H1 (cell line): Measurements from ENCODE around the gene AMOT. TPM values are rescaled to one million over a fixed set of nuclear protein-coding genes. Genes with fewer than 3 reads are reported as not detected.

ENCODE experiments used
- CTCF ChIA-PET: fragments of 300-600 bp; sonication (Branson Sonifier 250); formaldehyde crosslinking; loops from one replicate; lab custom pipeline; 2021; ENCODE audit not compliant: partially characterized antibody; lab: Charles Lee
- POLR2A ChIA-PET: fragments of 300-600 bp; sonication (Branson Sonifier 250); formaldehyde crosslinking; loops from one replicate; lab custom pipeline; 2021; ENCODE audit warnings: inconsistent platforms; ENCODE audit not compliant: partially characterized antibody; lab: Charles Lee
- DNase-seq, 2 experiments: peaks; one replicate each; pipeline versions ENCODE4 v3.0.0 to v3.0.0-alpha.2; 2010 to 2022; ENCODE audit warnings: low spot score in 2 of 2, low read depth in 1 of 2, mixed read lengths in 1 of 2
- FAIRE-seq: peaks from 2 replicates; lab custom pipeline; 2011; peaks lifted over from hg19 to GRCh38; lab: Jason Lieb, UNC
- H2AFZ ChIP-seq: 2 replicates; pipeline ENCODE4 v1.8.1; 2012; ENCODE audit warnings: low read length, inconsistent platforms
- H2AK5ac ChIP-seq: 2 replicates; pipeline ENCODE4 v1.6.1; 2013; ENCODE audit warnings: low read depth, low read length
- H2BK120ac ChIP-seq: replicated peaks from 2 replicates; pipeline ENCODE3; 2013; ENCODE audit warnings: low read depth, low read length, inconsistent platforms
- H2BK12ac ChIP-seq: 2 replicates; pipeline ENCODE4 v1.6.1; 2013; ENCODE audit warnings: low read depth, low read length
- H2BK15ac ChIP-seq: 2 replicates; pipeline ENCODE4 v1.6.1; 2013; ENCODE audit warnings: low read length
- H2BK20ac ChIP-seq: 2 replicates; pipeline ENCODE4 v1.6.1; 2013; ENCODE audit warnings: low read length
- H2BK5ac ChIP-seq: 2 replicates; pipeline ENCODE4 v1.6.1; 2013; ENCODE audit warnings: low read depth, low read length
- H3K14ac ChIP-seq: 2 replicates; pipeline ENCODE4 v1.6.1; 2013; ENCODE audit warnings: inconsistent platforms; ENCODE audit not compliant: insufficient read length
- H3K18ac ChIP-seq: 2 replicates; pipeline ENCODE4 v1.6.1; 2013; ENCODE audit warnings: low read length; ENCODE audit errors: extremely low read depth
- H3K23ac ChIP-seq: 2 replicates; pipeline ENCODE4 v1.6.1; 2013; ENCODE audit warnings: inconsistent platforms; ENCODE audit not compliant: insufficient read length
- H3K23me2 ChIP-seq: 2 replicates; pipeline ENCODE4 v1.6.1; 2013; ENCODE audit warnings: low read depth, low read length
- H3K27ac ChIP-seq: 2 replicates; pipeline ENCODE4 v1.6.1; 2011; ENCODE audit warnings: low read depth, low read length, inconsistent platforms
- H3K27me3 ChIP-seq, 4 experiments: replicated peaks in 1 of 4; 1 replicate in 1 of 4; 2 replicates in 3 of 4; pipeline versions ENCODE4 v1.6.1 to v1.8.1; 2011 to 2013; ENCODE audit warnings: low read length in 3 of 4, mild to moderate bottlenecking in 3 of 4, inconsistent platforms in 2 of 4, mixed read lengths in 2 of 4, moderate library complexity in 1 of 4; ENCODE audit not compliant: control insufficient read depth in 3 of 4, insufficient read depth in 3 of 4; ENCODE audit errors: extremely low read depth in 1 of 4
- H3K36me3 ChIP-seq, 4 experiments: 2 replicates each; pipeline versions ENCODE4 v1.6.1 to v1.8.1; 2011 to 2013; ENCODE audit warnings: mild to moderate bottlenecking in 4 of 4, low read length in 3 of 4, moderate library complexity in 2 of 4, control low read depth in 1 of 4, inconsistent platforms in 1 of 4; ENCODE audit not compliant: insufficient read depth in 4 of 4, control insufficient read depth in 2 of 4
- H3K4ac ChIP-seq: replicated peaks from 2 replicates; pipeline ENCODE3; 2013; ENCODE audit warnings: low read length, low read depth, mixed read lengths, inconsistent platforms; ENCODE audit not compliant: insufficient read length
- H3K4me1 ChIP-seq, 4 experiments: replicated peaks in 1 of 4; 1 replicate in 1 of 4; 2 replicates in 3 of 4; pipeline versions ENCODE4 v1.6.1 to v1.8.1; 2011 to 2013; ENCODE audit warnings: low read length in 3 of 4, inconsistent platforms in 2 of 4, mixed read lengths in 1 of 4; ENCODE audit not compliant: insufficient read depth in 4 of 4, control insufficient read depth in 3 of 4
- H3K4me2 ChIP-seq, 2 experiments: 2 replicates each; pipeline versions ENCODE4 v1.6.1 to v1.8.1; 2011 to 2013; ENCODE audit warnings: low read depth in 2 of 2, low read length in 2 of 2, control low read depth in 1 of 2, inconsistent platforms in 1 of 2, mild to moderate bottlenecking in 1 of 2; ENCODE audit not compliant: insufficient read depth in 1 of 2
- H3K4me3 ChIP-seq, 4 experiments: fragments of 200-600, 300-600 bp in 1 of 4; sonication (generic), shearing (Covaris generic), sonication (Bioruptor Twin) in 1 of 4; 2 replicates each; pipeline versions ENCODE4 v1.5.1 to v1.8.1; 2011 to 2016; ENCODE audit warnings: low read length in 4 of 4, low read depth in 3 of 4, control low read depth in 2 of 4, inconsistent platforms in 2 of 4, mild to moderate bottlenecking in 2 of 4, mixed read lengths in 1 of 4, moderate library complexity in 1 of 4; ENCODE audit not compliant: insufficient read depth in 2 of 4; ENCODE audit errors: extremely low read depth in 1 of 4
- H3K56ac ChIP-seq: replicated peaks from 2 replicates; pipeline ENCODE3; 2013; ENCODE audit warnings: low read depth, mild to moderate bottlenecking, mixed read lengths, low read length, inconsistent platforms; ENCODE audit not compliant: insufficient read length
- H3K79me1 ChIP-seq: 2 replicates; pipeline ENCODE4 v1.6.1; 2013; ENCODE audit warnings: low read depth, low read length, control low read depth
- H3K79me2 ChIP-seq, 2 experiments: 2 replicates each; pipeline versions ENCODE4 v1.6.1 to v1.8.1; 2012 to 2013; ENCODE audit warnings: low read length in 2 of 2, mild to moderate bottlenecking in 2 of 2, inconsistent platforms in 1 of 2; ENCODE audit not compliant: insufficient read depth in 2 of 2, control insufficient read depth in 1 of 2
- H3K9ac ChIP-seq, 4 experiments: replicated peaks in 1 of 4; 1 replicate in 1 of 4; 2 replicates in 3 of 4; pipeline versions ENCODE4 v1.6.1 to v1.8.1; 2011 to 2013; ENCODE audit warnings: low read depth in 3 of 4, low read length in 3 of 4, control low read depth in 2 of 4, mild to moderate bottlenecking in 2 of 4, moderate library complexity in 2 of 4, inconsistent platforms in 1 of 4; ENCODE audit errors: extremely low read depth in 1 of 4
- H3K9me3 ChIP-seq, 2 experiments: 2 replicates each; pipeline versions ENCODE4 v1.6.1 to v1.8.1; 2012 to 2013; ENCODE audit warnings: mild to moderate bottlenecking in 2 of 2, moderate library complexity in 2 of 2, control low read depth in 1 of 2, inconsistent platforms in 1 of 2, low read depth in 1 of 2, low read length in 1 of 2, mixed read lengths in 1 of 2; ENCODE audit not compliant: insufficient read depth in 2 of 2
- H4K20me1 ChIP-seq, 2 experiments: replicated peaks in 1 of 2; 2 replicates each; pipeline versions ENCODE3 to v1.8.1; 2011 to 2013; ENCODE audit warnings: inconsistent platforms in 2 of 2, low read length in 2 of 2, mild to moderate bottlenecking in 1 of 2; ENCODE audit not compliant: insufficient read depth in 2 of 2, control insufficient read depth in 1 of 2
- H4K5ac ChIP-seq: 2 replicates; pipeline ENCODE4 v1.6.1; 2013; ENCODE audit warnings: low read length, low read depth, mixed read lengths, inconsistent platforms; ENCODE audit not compliant: insufficient read length
- H4K8ac ChIP-seq: 2 replicates; pipeline ENCODE4 v1.8.0; 2013; ENCODE audit warnings: mild to moderate bottlenecking, moderate library complexity, low read length, inconsistent platforms; ENCODE audit not compliant: insufficient read depth; ENCODE audit errors: extremely low read depth
- H4K91ac ChIP-seq: replicated peaks from 2 replicates; pipeline ENCODE3; 2013; ENCODE audit warnings: low read length, mixed read lengths, inconsistent platforms; ENCODE audit not compliant: insufficient read length
- CBX8 ChIP-seq: fragments of 300-800, 300-1000 bp; sonication (generic); IDR thresholded peaks from 2 replicates; pipeline ENCODE4 v1.7.1; 2016; ENCODE audit warnings: low read depth, low read length, borderline replicate concordance
- CHD1 ChIP-seq: IDR thresholded peaks from 2 replicates; pipeline ENCODE4 v1.6.1; 2012; ENCODE audit warnings: low read depth, low read length, improper control_type of control experiment
- CHD2 ChIP-seq: IDR thresholded peaks from 2 replicates; pipeline ENCODE4 v1.6.1; 2012; ENCODE audit warnings: low read length, improper control_type of control experiment
- EGR1 ChIP-seq: IDR thresholded peaks from 2 replicates; pipeline ENCODE4 v1.6.1; 2011; ENCODE audit warnings: low read depth, low read length, borderline replicate concordance
- GABPA ChIP-seq: IDR thresholded peaks from 2 replicates; pipeline ENCODE4 v1.6.1; 2011; ENCODE audit warnings: mild to moderate bottlenecking, low read length, moderate library complexity, borderline replicate concordance; ENCODE audit not compliant: insufficient read depth
- MAFK ChIP-seq: IDR thresholded peaks from 2 replicates; pipeline ENCODE4 v1.6.1; 2012; ENCODE audit warnings: low read depth, mild to moderate bottlenecking, improper control_type of control experiment, low read length
- NRF1 ChIP-seq: IDR thresholded peaks from 2 replicates; pipeline ENCODE4 v1.6.1; 2011; ENCODE audit warnings: mild to moderate bottlenecking, low read depth, low read length, improper control_type of control experiment
- PHF8 ChIP-seq: fragments of 200-600 bp; sonication (generic); conservative IDR thresholded peaks from 2 replicates; pipeline ENCODE4 v1.7.1; 2012; ENCODE audit warnings: low read depth, mild to moderate bottlenecking, inconsistent platforms, low read length, moderate library complexity
- RBBP5 ChIP-seq: IDR thresholded peaks from 2 replicates; pipeline ENCODE4 v1.7.1; 2012; ENCODE audit warnings: low read depth, mild to moderate bottlenecking, inconsistent platforms, low read length, moderate library complexity, borderline replicate concordance
- SIX5 ChIP-seq: IDR thresholded peaks from 2 replicates; pipeline ENCODE4 v1.6.1; 2011; ENCODE audit warnings: mild to moderate bottlenecking, low read depth, low read length
- SP2 ChIP-seq: IDR thresholded peaks from 2 replicates; pipeline ENCODE4 v1.6.1; 2012; ENCODE audit warnings: mild to moderate bottlenecking, low read length, inconsistent platforms
- SP4 ChIP-seq: IDR thresholded peaks from 2 replicates; pipeline ENCODE4 v1.6.1; 2012; ENCODE audit warnings: low read length, inconsistent platforms
- SRF ChIP-seq: IDR thresholded peaks from 2 replicates; pipeline ENCODE4 v1.6.1; 2011; ENCODE audit warnings: mild to moderate bottlenecking, low read depth, low read length, moderate library complexity
- SUZ12 ChIP-seq: fragments of 200-600 bp; sonication (generic); IDR thresholded peaks from 2 replicates; pipeline ENCODE4 v1.6.1; 2012; ENCODE audit warnings: mild to moderate bottlenecking, inconsistent platforms, low read length, moderate library complexity, mixed read lengths
- WGBS, 2 experiments: shearing (Covaris generic) in 1 of 2; methylation state at CpG; one replicate each; pipeline versions ENCODE4 v1.1.6 to v1.1.7; 2013 to 2015; ENCODE audit warnings: low lambda C conversion rate in 2 of 2, mixed read lengths in 2 of 2, inconsistent platforms in 1 of 2, low coverage in 1 of 2, missing lambda C conversion rate in 1 of 2; ENCODE audit not compliant: insufficient replicate concordance in 2 of 2, insufficient coverage in 1 of 2, insufficient read length in 1 of 2; ENCODE audit errors: extremely low coverage in 1 of 2, missing lambda C conversion rate in 1 of 2; 5-methylcytosine and 5-hydroxymethylcytosine counted together
- polyA plus RNA-seq, 7 experiments: library from polyadenylated mRNA; depleted of rRNA in 3 of 7; stranded (reverse) in 5 of 7; unstranded in 2 of 7; fragments of >200 nt in 5 of 7; fragments of 200-250 nt in 2 of 7; gene quantifications; 1 replicate in 5 of 7; 2 replicates in 1 of 7; 4 replicates in 1 of 7; pipeline versions ENCODE4 v1.2.1 to v1.2.3, GENCODE V29; 2011 to 2013; ENCODE audit warnings: missing spikeins in 2 of 7, mixed read lengths in 2 of 7
- total RNA-seq: library from RNA; stranded (reverse); fragmentation: NEBNext Ultra II Directional; extraction: Animal tissue kit (Norgen Biotek cat#: 25700); gene quantifications from 2 replicates; pipeline ENCODE4 v1.2.1, GENCODE V29; 2021
- TF ChIP-seq, protein P1 (sequence below): IDR thresholded peaks from 2 replicates; pipeline ENCODE4 v1.6.1; 2011; ENCODE audit warnings: low read length, improper control_type of control experiment

Gene AMOT
- total and polyA plus RNA-seq, 2 of the 8 experiments (the other 6 are each of a cell fraction or from before 2014, with no cell fraction given), result 2.3 to 7.1 TPM

- CTCF ChIA-PET, result no interaction called here
- Histone ChIP-seq H3K56ac (no peak overlapping the region), H3K4me1 (no peaks in the 10 kb centered on the region), H2AFZ (no peak overlapping the region), H4K8ac (no peak overlapping the region), H4K20me1 (no peaks in the 10 kb centered on the region), H2BK15ac (no peak overlapping the region), H2BK20ac (no peak overlapping the region), H3K79me2 (no peaks in the 10 kb centered on the region), H3K27me3 (no peaks in the 10 kb centered on the region), H3K36me3 (no peaks in the 10 kb centered on the region), H3K23me2 (no peaks in the 10 kb centered on the region), H2AK5ac (no peak overlapping the region), H3K4ac (no peak overlapping the region), H3K23ac (no peak overlapping the region), H3K9me3 (no peaks in the 10 kb centered on the region), H3K79me1 (no peaks in the 10 kb centered on the region), H3K4me3 (no peak overlapping the region), H4K5ac (no peak overlapping the region), H2BK120ac (no peak overlapping the region), H3K9ac (no peak overlapping the region), H3K18ac (no peak overlapping the region), H2BK12ac (no peak overlapping the region), H3K4me2 (no peak overlapping the region), H2BK5ac (no peak overlapping the region), H4K91ac (no peak overlapping the region), H3K14ac (no peak overlapping the region), H3K27ac (no peak overlapping the region)
- no peak for FAIRE-seq
- POLR2A ChIA-PET, result no interaction called here
- 95% methylated on average over 5 of the region's 5 CpGs; no CpG with 5 or more reads in 1 of the 2 experiments for WGBS, 2 experiments
- no peak for DNase-seq
- TF ChIP-seq MAFK (no peak), PHF8 (no peak), CHD2 (no peak), CBX8 (no peak), SP2 (no peak), SUZ12 (no peak), SP4 (no peak), GABPA (no peak), CHD1 (no peak), NRF1 (no peak), SIX5 (no peak), RBBP5 (no peak), SRF (no peak), EGR1 (no peak)
- TF ChIP-seq, protein P1, sequence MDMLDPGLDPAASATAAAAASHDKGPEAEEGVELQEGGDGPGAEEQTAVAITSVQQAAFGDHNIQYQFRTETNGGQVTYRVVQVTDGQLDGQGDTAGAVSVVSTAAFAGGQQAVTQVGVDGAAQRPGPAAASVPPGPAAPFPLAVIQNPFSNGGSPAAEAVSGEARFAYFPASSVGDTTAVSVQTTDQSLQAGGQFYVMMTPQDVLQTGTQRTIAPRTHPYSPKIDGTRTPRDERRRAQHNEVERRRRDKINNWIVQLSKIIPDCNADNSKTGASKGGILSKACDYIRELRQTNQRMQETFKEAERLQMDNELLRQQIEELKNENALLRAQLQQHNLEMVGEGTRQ, result no peak
Measured at GRCh38 chrX:112785344-112785743, 55.3 kb downstream of the AMOT start.
